ENCODE measurements around the gene ATP5F1A.
"Not testable (repeated sequence)": the region's sequence is repeated elsewhere in the genome, so short reads cannot be mapped to it uniquely, and the experiment has no call there.

Gene ATP5F1A

DNA sequence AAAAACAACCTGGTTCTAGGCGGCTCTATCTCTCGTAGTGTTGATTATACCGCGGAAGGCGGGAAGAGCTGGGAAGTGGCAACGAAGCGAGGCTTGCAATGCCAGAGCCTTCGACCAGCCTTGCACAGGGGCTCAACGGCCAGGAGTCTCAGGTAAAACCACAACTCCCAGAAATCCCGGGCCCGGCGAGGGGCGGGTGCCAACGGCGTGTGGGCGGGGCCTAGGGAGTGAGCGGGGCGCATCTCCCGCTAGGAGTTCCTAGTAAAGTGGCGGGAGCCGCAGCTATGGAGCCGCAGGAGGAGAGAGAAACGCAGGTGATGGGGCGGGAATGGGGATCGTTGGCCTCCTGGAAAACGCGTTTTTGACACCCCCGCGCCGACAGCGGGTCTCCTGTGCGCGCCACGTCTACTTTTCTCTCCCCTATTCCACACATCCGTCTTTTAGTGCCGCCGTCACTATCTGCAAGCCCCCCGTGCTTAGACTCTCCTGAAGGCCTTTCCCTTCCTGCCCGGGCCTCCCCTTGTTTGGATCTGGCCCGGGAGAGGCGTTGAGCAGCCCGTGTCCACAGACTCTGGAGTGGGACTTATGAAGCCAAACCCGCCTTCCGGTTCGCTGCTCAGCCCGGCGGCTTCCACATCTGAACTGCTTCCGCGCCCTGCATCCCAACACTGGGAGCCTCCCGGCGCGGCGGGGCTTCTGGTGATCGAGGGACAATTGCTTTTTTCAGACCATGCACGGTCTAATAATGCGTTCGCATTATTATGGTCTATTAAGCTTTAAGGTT, 6.2 kb upstream of the ATP5F1A start, which contains the start of gene HAUS1:
HAUS1 (plus strand) TSS at position 258 of the 784 bp plus-strand sequence; CDS start at position 285, 27 bp downstream.
- peak; percentile 76 for DNase-seq (ENCODE audit: insufficient read length)
- FAIRE-seq, result peak; percentile 86

DNA sequence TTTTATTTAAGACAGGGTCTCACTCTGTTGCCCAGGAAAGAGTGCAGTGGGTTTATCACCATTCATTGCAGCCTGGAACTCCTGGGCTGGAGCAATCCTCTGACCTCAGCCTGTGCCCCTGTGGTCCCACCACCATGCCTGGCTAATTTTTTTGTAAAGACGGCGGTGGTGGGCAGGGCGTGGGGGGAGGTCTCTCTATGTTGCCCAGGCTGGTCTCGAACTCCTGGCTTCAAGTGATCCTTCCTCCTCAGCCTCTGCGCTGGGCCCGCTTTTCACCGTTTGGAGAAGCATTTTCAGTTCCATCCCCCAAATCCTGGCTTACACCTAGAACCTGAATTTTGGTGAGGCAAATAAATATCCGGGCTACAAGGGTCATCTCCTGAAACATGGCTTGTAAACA, 1.4 kb upstream of the ATP5F1A start:
- no peak for FAIRE-seq
- DNase-seq (ENCODE audit: insufficient read length), result no peak
- TF ChIP-seq TAF1 (IDR thresholded peaks at IDR 0.05; ENCODE audit: borderline replicate concordance, low read depth, low read length) (no peak), POLR2AphosphoS5 (IDR thresholded peaks at IDR 0.05; ENCODE audit: low read depth, low read length) (no peak), POLR2A (IDR thresholded peaks at IDR 0.05; ENCODE audit: low read depth, low read length) (no peak)

More for the DNA sequence above, 6.2 kb upstream of the ATP5F1A start, which contains the start of gene HAUS1:
- peak; percentile 65 for TF ChIP-seq POLR2A (IDR thresholded peaks at IDR 0.05; ENCODE audit: low read depth, low read length)
- no peak for TF ChIP-seq TAF1 (IDR thresholded peaks at IDR 0.05; ENCODE audit: borderline replicate concordance, low read depth, low read length)

DNA sequence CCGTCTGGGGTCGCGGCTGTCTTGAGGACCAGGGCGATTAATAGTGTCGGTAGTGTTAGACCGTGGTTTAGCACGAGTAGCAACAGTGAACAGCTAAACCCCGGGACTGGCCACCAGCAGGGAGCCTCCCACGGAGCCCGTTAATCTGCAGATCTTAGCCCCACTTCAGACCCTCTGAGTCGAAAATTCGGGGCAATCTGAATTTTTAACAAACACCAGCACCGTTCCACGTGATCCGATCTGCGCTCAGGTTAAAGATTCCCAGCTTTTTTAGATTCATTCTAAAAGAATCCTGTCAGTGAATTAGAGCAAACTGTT, 479 bp upstream of the ATP5F1A start:
- FAIRE-seq, result no peak
- TF ChIP-seq TAF1 (IDR thresholded peaks at IDR 0.05; ENCODE audit: borderline replicate concordance, low read depth, low read length), result no peak
- TF ChIP-seq POLR2A (IDR thresholded peaks at IDR 0.05; ENCODE audit: low read depth, low read length), result no peak; the same call in 1 of the 2 replicates
- TF ChIP-seq POLR2AphosphoS5 (IDR thresholded peaks at IDR 0.05; ENCODE audit: low read depth, low read length), result no peak

DNA sequence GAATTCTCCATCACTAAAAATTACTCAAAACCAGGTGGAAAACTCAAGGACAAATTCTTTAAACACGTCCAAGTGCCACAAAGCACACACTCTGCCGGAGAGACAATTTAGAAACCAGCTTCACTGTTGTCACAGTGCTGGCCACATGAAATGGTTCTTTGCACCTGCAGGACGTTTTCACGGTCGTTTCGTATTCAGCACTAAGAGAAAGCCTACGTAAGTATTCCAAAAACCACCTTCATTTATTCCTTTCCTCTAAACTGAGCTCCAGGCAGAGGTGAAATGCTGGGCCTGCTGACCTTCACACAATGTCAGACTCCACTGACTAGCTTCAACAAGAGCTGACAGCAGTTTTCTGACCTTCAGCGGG, 680 bp downstream of the ATP5F1A start:
- FAIRE-seq, result peak; percentile 51
- peak; percentile 8 for DNase-seq (ENCODE audit: insufficient read length)
- no peak for TF ChIP-seq POLR2A (IDR thresholded peaks at IDR 0.05; ENCODE audit: low read depth, low read length)
- TF ChIP-seq TAF1 (IDR thresholded peaks at IDR 0.05; ENCODE audit: borderline replicate concordance, low read depth, low read length), result no peak
- no peak for TF ChIP-seq POLR2AphosphoS5 (IDR thresholded peaks at IDR 0.05; ENCODE audit: low read depth, low read length)

More for the DNA sequence above, 479 bp upstream of the ATP5F1A start:
- no peak for DNase-seq (ENCODE audit: insufficient read length)

DNA sequence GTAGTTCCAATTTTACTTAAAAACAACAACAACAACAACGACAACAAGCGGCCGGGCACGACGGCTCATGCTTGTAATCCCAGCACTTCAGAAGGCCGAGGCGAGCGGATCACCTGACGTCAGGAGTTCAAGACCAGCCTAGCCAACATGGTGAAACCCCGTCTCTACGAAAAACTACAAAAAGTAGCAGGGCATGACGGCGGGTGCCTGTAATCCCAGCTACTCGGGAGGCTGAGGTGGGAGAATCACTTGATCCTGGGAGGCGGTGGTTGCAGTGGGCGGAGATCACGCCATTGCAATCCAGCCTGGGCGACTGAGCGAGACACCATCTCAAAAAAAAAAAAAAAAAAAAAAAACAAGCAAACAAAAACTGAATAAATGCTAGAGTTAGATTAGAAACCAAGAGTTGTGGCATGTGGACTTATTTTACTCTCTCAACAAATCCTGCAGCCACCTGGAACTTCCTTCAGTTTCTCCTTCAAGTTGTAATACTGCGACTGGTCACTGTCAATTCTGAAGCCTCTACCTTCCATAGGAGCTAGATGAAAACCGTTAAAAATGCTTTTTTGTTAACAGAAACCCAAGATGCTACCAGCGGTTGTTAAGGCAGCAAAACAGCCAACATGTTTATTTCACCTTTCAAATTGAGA, 1.3 kb downstream of the ATP5F1A start:
- TF ChIP-seq POLR2AphosphoS5 (IDR thresholded peaks at IDR 0.05; ENCODE audit: low read depth, low read length) (no peak), TAF1 (IDR thresholded peaks at IDR 0.05; ENCODE audit: borderline replicate concordance, low read depth, low read length) (no peak), POLR2A (IDR thresholded peaks at IDR 0.05; ENCODE audit: low read depth, low read length) (no peak)
- DNase-seq (ENCODE audit: insufficient read length) (peak; percentile 15), FAIRE-seq (no peak)

DNA sequence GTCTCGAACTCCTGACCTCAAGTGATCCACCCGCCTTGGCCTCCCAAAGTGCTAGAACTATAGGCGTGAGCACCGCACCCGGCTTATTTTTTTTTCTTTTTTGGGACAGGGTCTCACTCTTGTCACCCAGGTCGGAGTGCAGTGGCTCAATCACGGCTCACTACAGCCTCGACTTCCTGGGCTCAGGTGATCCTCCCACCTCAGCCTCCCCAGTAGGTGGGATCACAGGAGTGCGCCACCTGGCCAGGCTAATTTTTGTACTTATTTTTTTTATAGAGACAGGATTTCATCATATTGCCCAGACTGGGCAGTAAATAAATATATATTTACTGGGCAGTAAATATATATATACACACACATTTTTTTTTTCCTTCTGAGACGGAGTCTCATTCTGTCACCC, 2.6 kb downstream of the ATP5F1A start:
- no peak for DNase-seq (ENCODE audit: insufficient read length)
- no peak for FAIRE-seq
- TF ChIP-seq POLR2A (IDR thresholded peaks at IDR 0.05; ENCODE audit: low read depth, low read length) (no peak), TAF1 (IDR thresholded peaks at IDR 0.05; ENCODE audit: borderline replicate concordance, low read depth, low read length) (no peak), POLR2AphosphoS5 (IDR thresholded peaks at IDR 0.05; ENCODE audit: low read depth, low read length) (no peak)

DNA sequence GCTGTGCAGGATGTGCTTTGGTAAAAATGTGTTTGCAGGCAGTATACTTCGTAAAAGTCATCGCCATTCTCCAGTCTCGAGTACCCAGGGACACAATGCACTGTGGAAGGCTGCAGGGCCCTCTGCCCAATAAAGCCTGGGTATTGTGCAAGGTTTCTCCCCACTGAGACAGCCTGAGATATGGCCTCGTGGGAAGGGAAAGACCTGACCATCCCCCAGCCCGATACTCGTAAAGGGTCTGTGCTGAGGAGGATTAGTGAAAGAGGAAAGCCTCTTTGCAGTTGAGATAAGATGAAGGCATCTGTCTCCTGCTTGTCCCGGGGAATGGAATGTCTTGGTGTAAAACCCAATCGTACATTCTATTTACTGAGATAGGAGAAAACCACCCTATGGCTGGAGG, 9.6 kb downstream of the ATP5F1A start:
- FAIRE-seq; DNase-seq (ENCODE audit: insufficient read length): not testable (repeated sequence)

DNA sequence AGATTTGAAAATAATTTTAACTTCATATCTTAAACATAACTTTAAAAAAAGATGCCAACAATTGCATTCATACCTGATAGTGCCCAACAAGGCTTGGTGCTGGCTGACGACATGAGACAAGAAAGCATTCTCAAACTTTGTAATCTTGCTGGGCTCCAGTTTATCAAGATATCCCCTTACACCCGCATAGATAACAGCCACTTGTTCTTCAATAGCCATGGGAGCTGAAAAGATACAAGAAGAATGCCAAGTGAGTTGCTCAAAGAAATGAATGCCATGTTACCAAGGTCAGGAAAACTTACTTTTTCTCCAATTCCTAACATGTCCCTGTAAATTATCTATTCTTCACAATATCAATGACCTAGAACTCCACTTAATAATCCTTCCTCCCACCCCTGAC, 13.7 kb downstream of the ATP5F1A start:
- TF ChIP-seq POLR2A (IDR thresholded peaks at IDR 0.05; ENCODE audit: low read depth, low read length), result no peak
- TF ChIP-seq TAF1 (IDR thresholded peaks at IDR 0.05; ENCODE audit: borderline replicate concordance, low read depth, low read length), result no peak
- no peak for TF ChIP-seq POLR2AphosphoS5 (IDR thresholded peaks at IDR 0.05; ENCODE audit: low read depth, low read length)
- FAIRE-seq, result peak; percentile 5
- no peak for DNase-seq (ENCODE audit: insufficient read length)

DNA sequence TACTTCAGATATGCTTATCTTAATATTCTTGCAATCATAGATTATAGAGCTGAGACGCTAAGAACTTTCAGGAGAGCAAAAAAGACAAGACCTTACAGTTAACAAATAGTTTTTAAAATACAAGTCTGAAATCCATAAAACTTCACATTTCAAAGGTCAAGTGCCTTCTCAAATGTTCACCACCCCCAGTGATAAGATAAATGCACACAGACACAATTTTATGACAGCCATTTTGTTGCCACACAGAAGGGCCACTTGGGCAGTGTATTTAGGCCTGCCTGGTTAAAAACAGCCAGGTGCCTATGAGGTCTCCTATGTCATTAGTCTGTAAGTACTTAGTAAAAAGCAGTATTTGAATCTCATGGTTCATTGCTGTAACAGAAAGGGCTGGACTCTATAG, 17.9 kb downstream of the ATP5F1A start:
- no peak for DNase-seq (ENCODE audit: insufficient read length)
- no peak for FAIRE-seq
- TF ChIP-seq POLR2AphosphoS5 (IDR thresholded peaks at IDR 0.05; ENCODE audit: low read depth, low read length), result no peak
- no peak for TF ChIP-seq POLR2A (IDR thresholded peaks at IDR 0.05; ENCODE audit: low read depth, low read length)
- TF ChIP-seq TAF1 (IDR thresholded peaks at IDR 0.05; ENCODE audit: borderline replicate concordance, low read depth, low read length), result no peak

DNA sequence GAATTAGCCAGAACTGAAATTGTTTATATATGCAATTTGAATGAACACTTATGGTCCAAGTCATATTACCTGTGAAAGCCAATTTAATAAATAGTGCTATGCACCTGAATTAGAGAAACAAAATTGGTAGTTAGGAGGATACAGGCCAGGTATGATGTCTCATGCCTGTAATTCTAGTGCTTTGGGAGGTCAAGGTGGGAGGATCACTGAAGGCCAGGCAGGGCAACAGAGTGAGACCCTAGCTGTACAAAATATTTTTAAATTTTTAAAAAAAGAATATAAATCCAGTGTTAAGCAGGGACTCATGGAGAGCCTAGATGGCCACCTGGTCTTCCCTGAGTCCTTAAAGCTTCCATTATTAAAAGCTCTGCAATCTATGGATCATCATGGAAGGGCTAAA, 18.8 kb downstream of the ATP5F1A start:
- TF ChIP-seq POLR2AphosphoS5 (IDR thresholded peaks at IDR 0.05; ENCODE audit: low read depth, low read length), result no peak
- TF ChIP-seq TAF1 (IDR thresholded peaks at IDR 0.05; ENCODE audit: borderline replicate concordance, low read depth, low read length), result no peak
- no peak for TF ChIP-seq POLR2A (IDR thresholded peaks at IDR 0.05; ENCODE audit: low read depth, low read length)
- FAIRE-seq (no peak), DNase-seq (ENCODE audit: insufficient read length) (no peak)

DNA sequence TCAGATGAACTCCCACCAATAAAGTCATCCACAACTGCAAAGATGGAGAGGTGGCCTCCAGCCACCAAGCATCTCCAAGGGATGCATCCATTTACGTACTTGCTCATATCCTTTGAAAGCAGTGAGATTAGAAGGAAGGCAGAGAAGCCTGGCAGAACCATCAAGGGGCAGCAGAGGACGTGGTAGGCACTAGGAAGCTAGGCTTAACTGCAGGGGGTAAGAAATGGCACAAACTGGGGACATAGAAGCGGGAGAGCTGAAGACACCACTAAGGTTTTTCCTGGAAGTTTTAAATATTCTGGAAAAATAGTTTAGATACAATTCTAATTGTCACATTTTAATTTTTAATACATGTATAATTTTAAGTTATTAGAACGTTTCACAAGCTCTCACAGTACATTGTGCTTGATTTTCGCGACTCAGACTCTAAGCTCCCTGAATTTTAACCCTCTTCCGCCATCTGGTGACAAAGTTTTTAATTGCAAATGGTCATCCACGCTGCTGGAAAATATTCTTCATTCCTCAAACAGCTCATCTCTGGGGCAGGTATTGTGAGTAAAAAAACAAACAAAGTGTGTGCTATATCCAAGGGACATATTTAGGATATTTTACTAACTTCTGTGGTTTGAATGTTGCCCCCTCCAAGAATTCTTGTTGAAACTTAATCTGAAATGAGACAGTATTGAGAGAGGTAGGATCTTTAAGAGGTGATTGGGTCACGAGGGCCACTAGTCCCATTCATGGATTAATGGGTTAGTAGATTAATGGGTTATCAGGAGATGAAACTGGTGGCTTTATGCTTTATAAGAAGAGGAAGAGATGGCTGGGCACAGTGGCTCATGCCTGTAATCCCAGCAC, 24.4 kb downstream of the ATP5F1A start:
- TF ChIP-seq POLR2AphosphoS5 (IDR thresholded peaks at IDR 0.05; ENCODE audit: low read depth, low read length), result no peak
- TF ChIP-seq POLR2A (IDR thresholded peaks at IDR 0.05; ENCODE audit: low read depth, low read length), result no peak
- no peak for TF ChIP-seq TAF1 (IDR thresholded peaks at IDR 0.05; ENCODE audit: borderline replicate concordance, low read depth, low read length)
- FAIRE-seq, result peak; percentile 87
- no peak for DNase-seq (ENCODE audit: insufficient read length)

Measured in GM12892 (cell line).